Measurements from ENCODE around the gene DNAJC13.

- TF ChIP-seq CTCF (IDR thresholded peaks at IDR 0.05), result no peak
- TF ChIP-seq POLR2A (IDR thresholded peaks at IDR 0.05), result no peak
These were observed 26.1 kb downstream of the DNAJC13 start for GRCh38 chr3:132443421-132443820.
